Measurements from ENCODE around the gene MRPL36.

DNA sequence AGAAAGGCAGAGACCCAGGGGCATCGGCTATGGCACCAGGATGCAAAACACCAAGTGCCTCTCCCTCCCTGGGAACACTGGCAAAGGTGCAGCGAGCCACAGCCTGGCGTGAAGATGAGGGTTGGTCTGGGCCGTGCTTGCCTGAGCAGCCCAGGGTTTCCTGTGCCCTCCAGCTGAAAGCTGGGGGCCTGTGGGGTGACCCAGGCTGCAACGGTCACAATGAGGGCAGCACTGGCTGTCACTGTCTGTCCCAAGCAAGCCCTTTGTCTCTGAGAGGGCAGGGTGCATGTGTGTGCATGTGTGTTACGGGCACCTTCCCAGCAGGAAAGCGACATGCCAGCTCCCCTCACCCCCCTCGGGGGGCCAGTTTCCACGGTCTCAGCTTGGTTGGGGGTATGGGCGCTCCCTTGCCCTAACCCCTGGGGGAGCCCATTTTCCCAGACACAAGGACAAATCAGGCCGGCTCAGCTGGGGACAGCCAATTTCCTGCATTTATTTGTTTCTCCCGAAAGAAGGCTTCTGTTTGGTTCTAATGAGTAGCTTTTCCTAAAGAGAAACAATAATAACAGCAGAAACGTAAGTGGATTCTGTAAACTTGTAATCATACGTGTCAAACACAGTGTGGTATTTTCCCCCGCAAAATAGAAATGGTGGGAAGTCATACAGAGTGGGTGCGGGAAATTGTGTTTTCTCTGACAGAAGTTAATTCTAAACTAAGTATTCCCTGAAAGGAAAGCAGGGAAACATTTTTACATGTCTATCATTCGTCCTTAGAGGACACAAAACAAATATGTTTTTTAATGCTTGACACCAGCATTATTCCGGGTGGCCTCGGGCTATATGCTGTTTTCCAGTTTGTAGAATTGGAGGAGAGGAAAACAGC, 21.3 kb downstream of the MRPL36 start:
- TF ChIP-seq, protein P1, sequence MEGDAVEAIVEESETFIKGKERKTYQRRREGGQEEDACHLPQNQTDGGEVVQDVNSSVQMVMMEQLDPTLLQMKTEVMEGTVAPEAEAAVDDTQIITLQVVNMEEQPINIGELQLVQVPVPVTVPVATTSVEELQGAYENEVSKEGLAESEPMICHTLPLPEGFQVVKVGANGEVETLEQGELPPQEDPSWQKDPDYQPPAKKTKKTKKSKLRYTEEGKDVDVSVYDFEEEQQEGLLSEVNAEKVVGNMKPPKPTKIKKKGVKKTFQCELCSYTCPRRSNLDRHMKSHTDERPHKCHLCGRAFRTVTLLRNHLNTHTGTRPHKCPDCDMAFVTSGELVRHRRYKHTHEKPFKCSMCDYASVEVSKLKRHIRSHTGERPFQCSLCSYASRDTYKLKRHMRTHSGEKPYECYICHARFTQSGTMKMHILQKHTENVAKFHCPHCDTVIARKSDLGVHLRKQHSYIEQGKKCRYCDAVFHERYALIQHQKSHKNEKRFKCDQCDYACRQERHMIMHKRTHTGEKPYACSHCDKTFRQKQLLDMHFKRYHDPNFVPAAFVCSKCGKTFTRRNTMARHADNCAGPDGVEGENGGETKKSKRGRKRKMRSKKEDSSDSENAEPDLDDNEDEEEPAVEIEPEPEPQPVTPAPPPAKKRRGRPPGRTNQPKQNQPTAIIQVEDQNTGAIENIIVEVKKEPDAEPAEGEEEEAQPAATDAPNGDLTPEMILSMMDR (IDR thresholded peaks at IDR 0.05; ENCODE audit: insufficient read depth, low read length) = no peak
- TF ChIP-seq, protein P2, sequence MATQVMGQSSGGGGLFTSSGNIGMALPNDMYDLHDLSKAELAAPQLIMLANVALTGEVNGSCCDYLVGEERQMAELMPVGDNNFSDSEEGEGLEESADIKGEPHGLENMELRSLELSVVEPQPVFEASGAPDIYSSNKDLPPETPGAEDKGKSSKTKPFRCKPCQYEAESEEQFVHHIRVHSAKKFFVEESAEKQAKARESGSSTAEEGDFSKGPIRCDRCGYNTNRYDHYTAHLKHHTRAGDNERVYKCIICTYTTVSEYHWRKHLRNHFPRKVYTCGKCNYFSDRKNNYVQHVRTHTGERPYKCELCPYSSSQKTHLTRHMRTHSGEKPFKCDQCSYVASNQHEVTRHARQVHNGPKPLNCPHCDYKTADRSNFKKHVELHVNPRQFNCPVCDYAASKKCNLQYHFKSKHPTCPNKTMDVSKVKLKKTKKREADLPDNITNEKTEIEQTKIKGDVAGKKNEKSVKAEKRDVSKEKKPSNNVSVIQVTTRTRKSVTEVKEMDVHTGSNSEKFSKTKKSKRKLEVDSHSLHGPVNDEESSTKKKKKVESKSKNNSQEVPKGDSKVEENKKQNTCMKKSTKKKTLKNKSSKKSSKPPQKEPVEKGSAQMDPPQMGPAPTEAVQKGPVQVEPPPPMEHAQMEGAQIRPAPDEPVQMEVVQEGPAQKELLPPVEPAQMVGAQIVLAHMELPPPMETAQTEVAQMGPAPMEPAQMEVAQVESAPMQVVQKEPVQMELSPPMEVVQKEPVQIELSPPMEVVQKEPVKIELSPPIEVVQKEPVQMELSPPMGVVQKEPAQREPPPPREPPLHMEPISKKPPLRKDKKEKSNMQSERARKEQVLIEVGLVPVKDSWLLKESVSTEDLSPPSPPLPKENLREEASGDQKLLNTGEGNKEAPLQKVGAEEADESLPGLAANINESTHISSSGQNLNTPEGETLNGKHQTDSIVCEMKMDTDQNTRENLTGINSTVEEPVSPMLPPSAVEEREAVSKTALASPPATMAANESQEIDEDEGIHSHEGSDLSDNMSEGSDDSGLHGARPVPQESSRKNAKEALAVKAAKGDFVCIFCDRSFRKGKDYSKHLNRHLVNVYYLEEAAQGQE (IDR thresholded peaks at IDR 0.05; ENCODE audit: insufficient replicate concordance, low read depth) = no peak
- TF ChIP-seq POLR2AphosphoS5 (IDR thresholded peaks at IDR 0.05; ENCODE audit: low read depth) = no peak
- no peak for TF ChIP-seq SPI1 (IDR thresholded peaks at IDR 0.05; ENCODE audit: borderline replicate concordance, low read depth)
- no peak for TF ChIP-seq GABPA (IDR thresholded peaks at IDR 0.05; ENCODE audit: low read depth)

All from HL-60 (cell line).